B cell (primary cell): ENCODE results near the gene STAT1. TPM values are rescaled to one million over a fixed set of nuclear protein-coding genes. Genes with fewer than 3 reads are reported as not detected.

Experiments
- ATAC-seq: fragments of 200-7000 bp; cut with Tn5 transposase; one replicate; pipeline ENCODE4 v1.10.0; 2021; ENCODE audit warnings: low read depth, mild to moderate bottlenecking, moderate number of reproducible peaks, moderate library complexity
- CTCF ChIA-PET: fragments of 350-600 bp; sonication (Branson Sonifier 250); formaldehyde crosslinking; loops from one replicate; lab custom pipeline; 2021; ENCODE audit warnings: antibody characterized with exemption, inconsistent platforms; lab: Charles Lee
- POLR2A ChIA-PET: fragments of 350-600 bp; sonication (Branson Sonifier 250); formaldehyde crosslinking; loops from one replicate; lab custom pipeline; 2021; ENCODE audit warnings: antibody characterized with exemption; lab: Charles Lee
- DNase-seq: peaks from one replicate; pipeline ENCODE4 v3.0.0; 2013
- H2AFZ ChIP-seq: 2 replicates; pipeline ENCODE4 v1.6.1; 2012; ENCODE audit warnings: mild to moderate bottlenecking, low read depth, low read length; ENCODE audit not compliant: insufficient read depth, poor library complexity, severe bottlenecking
- H3K27ac ChIP-seq, 2 donors: 1 replicate in 1 of 2; 2 replicates in 1 of 2; pipeline ENCODE4 v1.5.1; 2012 to 2013; ENCODE audit warnings: low read length in 2 of 2, mild to moderate bottlenecking in 2 of 2, moderate library complexity in 1 of 2
- H3K27me3 ChIP-seq, 4 experiments: fragments of 200-600 bp in 1 of 4; sonication (generic) in 1 of 4; replicated peaks in 1 of 4; 1 replicate in 2 of 4; 2 replicates in 2 of 4; pipeline versions ENCODE4 v1.6.1 to v1.7.0; 2013 to 2016; ENCODE audit warnings: low read length in 3 of 4, mild to moderate bottlenecking in 2 of 4, mixed read lengths in 1 of 4, moderate library complexity in 1 of 4; ENCODE audit not compliant: insufficient read depth in 4 of 4, control insufficient read depth in 3 of 4; ENCODE audit errors: control extremely low read depth in 1 of 4
- H3K36me3 ChIP-seq, 2 experiments: replicated peaks in 1 of 2; 1 replicate in 1 of 2; 2 replicates in 1 of 2; pipeline versions ENCODE4 v1.6.1 to v1.7.1; 2013; ENCODE audit warnings: low read length in 1 of 2; ENCODE audit not compliant: insufficient read depth in 2 of 2, control insufficient read depth in 1 of 2; ENCODE audit errors: control extremely low read depth in 1 of 2, extremely low read depth in 1 of 2
- H3K4me1 ChIP-seq, 2 donors: fragments of 200-600 bp in 1 of 2; sonication (generic) in 1 of 2; 1 replicate in 1 of 2; 2 replicates in 1 of 2; pipeline versions ENCODE4 v1.5.1 to v1.6.1; 2013 to 2017; ENCODE audit warnings: low read length in 2 of 2; ENCODE audit not compliant: control insufficient read depth in 2 of 2, insufficient read depth in 2 of 2
- H3K4me2 ChIP-seq: replicated peaks from 2 replicates; pipeline ENCODE3; 2012; ENCODE audit warnings: mild to moderate bottlenecking, low read depth, low read length; ENCODE audit not compliant: poor library complexity, severe bottlenecking
- H3K4me3 ChIP-seq, 5 experiments: fragments of 200-600 bp in 1 of 5; sonication (generic) in 1 of 5; 1 replicate in 3 of 5; 2 replicates in 2 of 5; pipeline versions ENCODE4 v1.5.1 to v1.7.0; 2011 to 2016; ENCODE audit warnings: low read length in 4 of 5, mild to moderate bottlenecking in 4 of 5, low read depth in 2 of 5, control low read depth in 1 of 5, moderate library complexity in 1 of 5; ENCODE audit not compliant: insufficient read depth in 1 of 5; ENCODE audit errors: control extremely low read depth in 1 of 5, extremely low read depth in 1 of 5
- H3K79me2 ChIP-seq: fragments of 200-600 bp; sonication (generic); one replicate; pipeline ENCODE4 v1.6.0; 2016; ENCODE audit warnings: low read length; ENCODE audit not compliant: control insufficient read depth, insufficient read depth
- H3K9ac ChIP-seq: fragments of 200-600 bp; sonication (generic); 2 replicates; pipeline ENCODE4 v1.6.1; 2017; ENCODE audit warnings: mild to moderate bottlenecking, low read length, moderate library complexity
- H3K9me3 ChIP-seq, 3 donors: one replicate each; pipeline versions ENCODE4 v1.6.1 to v1.7.1; 2013; ENCODE audit warnings: low read length in 2 of 3; ENCODE audit not compliant: control insufficient read depth in 2 of 3, insufficient read depth in 1 of 3; ENCODE audit errors: control extremely low read depth in 1 of 3
- H4K20me1 ChIP-seq: 2 replicates; pipeline ENCODE4 v1.6.0; 2012; ENCODE audit warnings: mild to moderate bottlenecking, low read length; ENCODE audit not compliant: insufficient read depth, control insufficient read depth, poor library complexity, severe bottlenecking
- H3K27ac Mint-ChIP-seq: one replicate; pipeline ENCODE4 v1.8.0; 2021; ENCODE audit warnings: mixed read lengths
- H3K27me3 Mint-ChIP-seq: one replicate; pipeline ENCODE4 v1.8.0; 2021; ENCODE audit warnings: mixed read lengths
- H3K4me1 Mint-ChIP-seq: one replicate; pipeline ENCODE4 v1.8.0; 2021; ENCODE audit warnings: mixed read lengths
- H3K4me3 Mint-ChIP-seq: one replicate; pipeline ENCODE4 v1.8.0; 2021; ENCODE audit warnings: mixed read lengths
- H3K9me3 Mint-ChIP-seq: one replicate; pipeline ENCODE4 v1.8.0; 2022; ENCODE audit warnings: mixed read lengths; ENCODE audit not compliant: insufficient read depth
- CTCF ChIP-seq: fragments of 200-600 bp; IDR thresholded peaks from one replicate; pipeline ENCODE4 v1.8.0; 2022; ENCODE audit warnings: antibody characterized with exemption, mild to moderate bottlenecking
- EZH2 ChIP-seq: IDR thresholded peaks from 2 replicates; pipeline ENCODE4 v1.6.1; 2012; ENCODE audit warnings: borderline replicate concordance, low read depth, mild to moderate bottlenecking, moderate library complexity, low read length; ENCODE audit not compliant: insufficient read depth, poor library complexity, severe bottlenecking
- WGBS: methylation state at CpG from one replicate; pipeline ENCODE4 v1.1.5; 2013; ENCODE audit warnings: missing lambda C conversion rate; ENCODE audit not compliant: insufficient coverage; 5-methylcytosine and 5-hydroxymethylcytosine counted together
- intact Hi-C: fragments of 100-400 bp; cut with micrococcal nuclease; formaldehyde crosslinking; loops from one replicate; pipeline ENCODE4 v1.10.0; 2022
- polyA plus RNA-seq: library from polyadenylated mRNA; depleted of rRNA; stranded (reverse); fragments of >200 nt; gene quantifications from 2 replicates; pipeline ENCODE4 v1.2.3, GENCODE V29; 2012
- total RNA-seq, 2 donors: library from RNA; stranded (reverse); fragments of 120-200 nt in 1 of 2; gene quantifications; 1 replicate in 1 of 2; 2 replicates in 1 of 2; pipeline versions ENCODE4 v1.2.3 to v1.2.4, GENCODE V29; 2013 to 2022

Gene STAT1
- total and polyA plus RNA-seq, 2 donors (not counting 1 experiment from before 2014, with no cell fraction given): 20.5 to 50.9 TPM

- Histone ChIP-seq H3K4me2 (no peak overlapping the region), H3K4me3 (no peak overlapping the region), H3K4me1 (no peaks in the 10 kb centered on the region), H3K27me3 (no peaks in the 10 kb centered on the region), H3K9me3 (peaks cover 0 to 5% (median 1%) of the 10 kb centered on the region in 3 donors), H3K36me3 (peaks cover 39 to 97% of the 10 kb centered on the region in 2 experiments), H3K27ac (peak overlapping the region in 1 of 2 donors; percentile 16), H3K79me2 (peaks cover 4% of the 10 kb centered on the region), H4K20me1 (no peaks in the 10 kb centered on the region), H3K9ac (no peak overlapping the region), H2AFZ (no peak overlapping the region)
- CTCF ChIA-PET: interaction anchor here (1.2 kb wide), 1 partner anchor 9 kb away, joined by 3 read pairs; no protein-coding TSS in a partner anchor
- no peaks in the 10 kb centered on the region for H3K4me1 Mint-ChIP-seq
- H3K4me3 Mint-ChIP-seq: no peak overlapping the region
- no peak for TF ChIP-seq EZH2
- TF ChIP-seq CTCF: no peak
- intact Hi-C loops: no loop called here
- no peaks in the 10 kb centered on the region for H3K27me3 Mint-ChIP-seq
- no peaks in the 10 kb centered on the region for H3K9me3 Mint-ChIP-seq
- H3K27ac Mint-ChIP-seq: no peak overlapping the region
- POLR2A ChIA-PET: no interaction called here
- WGBS: no CpG with 5 or more reads among the region's 3 CpGs
- no peak for ATAC-seq
- no peak for DNase-seq
Observed at GRCh38 chr2:191001624-191002023, 12.3 kb downstream of the STAT1 start.

DNA sequence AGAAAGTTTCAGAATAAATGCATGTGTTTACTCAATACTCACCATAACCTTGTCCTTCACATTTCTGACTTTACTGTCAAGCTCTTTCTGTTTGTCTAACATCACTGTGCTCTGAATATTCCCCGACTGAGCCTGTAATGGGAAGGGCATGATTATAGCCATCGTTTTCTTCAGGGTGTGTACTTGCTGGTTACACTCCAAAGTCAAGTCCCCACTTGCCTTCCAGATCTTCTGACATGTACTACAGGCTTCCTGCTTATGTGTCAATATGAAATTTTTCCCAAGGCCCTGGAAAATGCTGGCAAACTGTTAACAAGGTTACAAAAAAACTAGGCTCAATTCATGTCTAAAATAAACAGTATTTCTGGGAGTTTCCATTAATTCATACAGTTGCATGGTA lies 12.9 kb downstream of the STAT1 start:
- H3K4me3 ChIP-seq: no peak overlapping the region
- Mint-ChIP-seq H3K9me3 (no peaks in the 10 kb centered on the region), H3K4me3 (no peak overlapping the region), H3K4me1 (no peaks in the 10 kb centered on the region), H3K27ac (no peak overlapping the region), H3K27me3 (no peaks in the 10 kb centered on the region)
- no peak overlapping the region for H2AFZ ChIP-seq
- DNase-seq (no peak), ATAC-seq (no peak)
- no peak overlapping the region for H3K4me2 ChIP-seq
- 94% methylated on average over 2 of the region's 2 CpGs for WGBS
- no peaks in the 10 kb centered on the region for H3K27me3 ChIP-seq
- H3K9ac ChIP-seq: no peak overlapping the region
- H3K79me2 ChIP-seq: peaks cover 4% of the 10 kb centered on the region
- intact Hi-C loops: no loop called here
- TF ChIP-seq EZH2: no peak
- no peak for TF ChIP-seq CTCF
- no peaks in the 10 kb centered on the region for H3K4me1 ChIP-seq
- H4K20me1 ChIP-seq: no peaks in the 10 kb centered on the region
- peaks cover 35 to 97% of the 10 kb centered on the region in 2 experiments for H3K36me3 ChIP-seq
- CTCF ChIA-PET: no interaction called here
- peak overlapping the region in 1 of 2 donors; percentile 16 for H3K27ac ChIP-seq
- POLR2A ChIA-PET: no interaction called here
- H3K9me3 ChIP-seq: peaks cover 0 to 5% (median 1%) of the 10 kb centered on the region in 3 donors
